ENCODE data around the gene KDELR3. TPM values are rescaled to one million over a fixed set of nuclear protein-coding genes. Genes with fewer than 3 reads are reported as not detected.

KDELR3 gene
- total RNA-seq, 1 donor from 2014 or later: 72.6 TPM

DNA sequence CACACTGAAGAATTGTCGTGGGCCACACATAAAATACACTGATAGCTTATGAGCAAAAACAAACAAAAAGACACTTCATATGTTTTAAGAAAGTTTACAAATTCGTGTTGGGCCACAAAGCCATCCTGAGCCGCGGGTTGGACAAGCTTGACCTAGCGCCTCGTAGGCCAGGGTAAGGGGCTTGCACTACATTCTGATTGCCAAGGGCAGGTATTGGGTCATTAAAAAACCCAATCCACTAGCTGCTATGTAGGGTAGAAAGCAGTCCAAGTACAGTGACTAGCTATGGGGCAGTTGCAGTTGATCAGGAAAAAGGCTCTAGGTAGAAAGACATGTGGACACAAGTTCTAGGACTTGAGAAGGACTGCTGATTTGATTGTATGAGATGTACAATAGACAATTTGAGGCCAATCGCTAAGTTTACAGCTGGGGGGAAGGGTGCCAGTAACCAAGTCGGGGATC is 14.0 kb downstream of the KDELR3 start:
- FAIRE-seq (no peak), DNase-seq (ENCODE audit: low read depth) (no peak)
- Mint-ChIP-seq H3K9me3 (ENCODE audit: unreplicated experiment) (no peaks in the 10 kb centered on the region), H3K4me3 (ENCODE audit: unreplicated experiment) (no peak overlapping the region), H3K36me3 (ENCODE audit: low read depth, unreplicated experiment) (peaks cover 36% of the 10 kb centered on the region), H3K27ac (ENCODE audit: unreplicated experiment) (peak overlapping the region; percentile 53), H3K27me3 (ENCODE audit: low read depth, unreplicated experiment) (no peaks in the 10 kb centered on the region), H3K4me1 (ENCODE audit: low read depth, unreplicated experiment) (peaks cover 18% of the 10 kb centered on the region)
- H3K36me3 ChIP-seq (ENCODE audit: insufficient read depth, low read length): peaks cover 73% of the 10 kb centered on the region
- no peak overlapping the region for H3K4me2 ChIP-seq (ENCODE audit: low read length)
- no peak overlapping the region for H3K9ac ChIP-seq (ENCODE audit: low read length)
- no peaks in the 10 kb centered on the region for H3K27me3 ChIP-seq (ENCODE audit: insufficient read depth, low read length)
- no peaks in the 10 kb centered on the region for H3K79me2 ChIP-seq (ENCODE audit: insufficient read depth, low read length)
- H3K9me3 ChIP-seq (ENCODE audit: insufficient read depth, low read depth, low read length): no peaks in the 10 kb centered on the region
- no peak overlapping the region for H3K27ac ChIP-seq (ENCODE audit: low read depth, low read length)
- no peak overlapping the region for H2AFZ ChIP-seq (ENCODE audit: low read depth, low read length)
- TF ChIP-seq EZH2 (IDR thresholded peaks at IDR 0.05; ENCODE audit: insufficient read depth, low read length) (no peak), CTCF (IDR thresholded peaks at IDR 0.05; ENCODE audit: insufficient read depth, low read depth, low read length) (no peak)
- H3K4me1 ChIP-seq (ENCODE audit: insufficient read depth, low read length): no peaks in the 10 kb centered on the region
- no peak overlapping the region for H3K4me3 ChIP-seq (ENCODE audit: insufficient read depth, low read depth, low read length)
- H4K20me1 ChIP-seq (ENCODE audit: insufficient read depth, low read length): peaks cover 62% of the 10 kb centered on the region

GRCh38 chr22:38482662-38483308 is 14.9 kb downstream of the KDELR3 start:
- Histone ChIP-seq H3K4me1 (ENCODE audit: insufficient read depth, low read length) (no peaks in the 10 kb centered on the region), H3K4me3 (ENCODE audit: insufficient read depth, low read depth, low read length) (no peak overlapping the region), H3K9ac (ENCODE audit: low read length) (no peak overlapping the region), H3K27ac (ENCODE audit: low read depth, low read length) (no peak overlapping the region), H3K4me2 (ENCODE audit: low read length) (no peak overlapping the region), H2AFZ (ENCODE audit: low read depth, low read length) (no peak overlapping the region), H3K79me2 (ENCODE audit: insufficient read depth, low read length) (peaks cover 4% of the 10 kb centered on the region), H3K9me3 (ENCODE audit: insufficient read depth, low read depth, low read length) (no peaks in the 10 kb centered on the region), H3K36me3 (ENCODE audit: insufficient read depth, low read length) (peaks cover 73% of the 10 kb centered on the region), H3K27me3 (ENCODE audit: insufficient read depth, low read length) (no peaks in the 10 kb centered on the region), H4K20me1 (ENCODE audit: insufficient read depth, low read length) (peaks cover 66% of the 10 kb centered on the region)
- Mint-ChIP-seq H3K27ac (ENCODE audit: unreplicated experiment) (no peak overlapping the region), H3K36me3 (ENCODE audit: low read depth, unreplicated experiment) (peaks cover 35% of the 10 kb centered on the region), H3K27me3 (ENCODE audit: low read depth, unreplicated experiment) (no peaks in the 10 kb centered on the region), H3K4me1 (ENCODE audit: low read depth, unreplicated experiment) (peaks cover 18% of the 10 kb centered on the region), H3K9me3 (ENCODE audit: unreplicated experiment) (no peaks in the 10 kb centered on the region), H3K4me3 (ENCODE audit: unreplicated experiment) (no peak overlapping the region)
- FAIRE-seq (no peak), DNase-seq (ENCODE audit: low read depth) (no peak)
- TF ChIP-seq EZH2 (IDR thresholded peaks at IDR 0.05; ENCODE audit: insufficient read depth, low read length) (no peak), CTCF (IDR thresholded peaks at IDR 0.05; ENCODE audit: insufficient read depth, low read depth, low read length) (no peak)

- peaks cover 17% of the 10 kb centered on the region for H3K79me2 ChIP-seq (ENCODE audit: insufficient read depth, low read length)
- Mint-ChIP-seq H3K9me3 (ENCODE audit: unreplicated experiment) (no peaks in the 10 kb centered on the region), H3K36me3 (ENCODE audit: low read depth, unreplicated experiment) (peaks cover 33% of the 10 kb centered on the region), H3K27me3 (ENCODE audit: low read depth, unreplicated experiment) (no peaks in the 10 kb centered on the region), H3K4me3 (ENCODE audit: unreplicated experiment) (peak overlapping the region; percentile 9), H3K27ac (ENCODE audit: unreplicated experiment) (peak overlapping the region; percentile 48), H3K4me1 (ENCODE audit: low read depth, unreplicated experiment) (peaks cover 20% of the 10 kb centered on the region)
- H3K4me3 ChIP-seq (ENCODE audit: insufficient read depth, low read depth, low read length): no peak overlapping the region
- no peak for DNase-seq (ENCODE audit: low read depth)
- H3K9me3 ChIP-seq (ENCODE audit: insufficient read depth, low read depth, low read length): no peaks in the 10 kb centered on the region
- H2AFZ ChIP-seq (ENCODE audit: low read depth, low read length): no peak overlapping the region
- H3K36me3 ChIP-seq (ENCODE audit: insufficient read depth, low read length): peaks cover 82% of the 10 kb centered on the region
- H3K4me2 ChIP-seq (ENCODE audit: low read length): no peak overlapping the region
- H3K4me1 ChIP-seq (ENCODE audit: insufficient read depth, low read length): no peaks in the 10 kb centered on the region
- H3K27ac ChIP-seq (ENCODE audit: low read depth, low read length): no peak overlapping the region
- TF ChIP-seq EZH2 (IDR thresholded peaks at IDR 0.05; ENCODE audit: insufficient read depth, low read length): no peak
- TF ChIP-seq CTCF (IDR thresholded peaks at IDR 0.05; ENCODE audit: insufficient read depth, low read depth, low read length): no peak
- no peak for FAIRE-seq
- H3K9ac ChIP-seq (ENCODE audit: low read length): no peak overlapping the region
- H3K27me3 ChIP-seq (ENCODE audit: insufficient read depth, low read length): no peaks in the 10 kb centered on the region
- H4K20me1 ChIP-seq (ENCODE audit: insufficient read depth, low read length): peaks cover 72% of the 10 kb centered on the region
Observed at GRCh38 chr22:38484244-38484643, 16.3 kb downstream of the KDELR3 start.

Measured in astrocyte (in vitro differentiated cells and primary cell).